ENCODE measurements around the gene MYO6.
"Not testable (repeated sequence)": the region's sequence is repeated elsewhere in the genome, so short reads cannot be mapped to it uniquely, and the experiment has no call there.

MYO6 gene

GRCh38 chr6:75893776-75894152 lies 144.7 kb downstream of the MYO6 start:
- no peak for DNase-seq

- no peak for DNase-seq
Observed at GRCh38 chr6:75896526-75896925, 147.5 kb downstream of the MYO6 start.

GRCh38 chr6:75900216-75900615 lies 151.2 kb downstream of the MYO6 start:
- DNase-seq, result not testable (repeated sequence)

- DNase-seq, result peak; percentile 41
Observed at GRCh38 chr6:75905129-75905528, 156.1 kb downstream of the MYO6 start.

GRCh38 chr6:75906871-75907270 lies 157.8 kb downstream of the MYO6 start:
- DNase-seq, result no peak

- no peak for DNase-seq
Observed at GRCh38 chr6:75907444-75907843, 158.4 kb downstream of the MYO6 start.

GRCh38 chr6:75913040-75913439 lies 164.0 kb downstream of the MYO6 start:
- DNase-seq, result no peak

GRCh38 chr6:75922226-75922625 lies 173.2 kb downstream of the MYO6 start:
- DNase-seq, result no peak

- no peak for DNase-seq
Observed at GRCh38 chr6:75926293-75927168, 177.5 kb downstream of the MYO6 start.

GRCh38 chr6:75931011-75931680 lies 182.1 kb downstream of the MYO6 start:
- no peak for DNase-seq

- DNase-seq, result no peak
Observed at GRCh38 chr6:75932067-75932466, 183.0 kb downstream of the MYO6 start.

- DNase-seq, result no peak
Observed at GRCh38 chr6:75933387-75933975, 184.4 kb downstream of the MYO6 start.

GRCh38 chr6:75934643-75935472 lies 185.8 kb downstream of the MYO6 start:
- peak; percentile 73 for DNase-seq

- no peak for DNase-seq
Observed at GRCh38 chr6:75935473-75935793, 186.4 kb downstream of the MYO6 start.

- DNase-seq, result no peak
Observed at GRCh38 chr6:75936682-75937081, 187.6 kb downstream of the MYO6 start.

- DNase-seq, result no peak
Observed at GRCh38 chr6:75937846-75938245, 188.8 kb downstream of the MYO6 start.

- no peak for DNase-seq
Observed at GRCh38 chr6:75940564-75940963, 191.5 kb downstream of the MYO6 start.

GRCh38 chr6:75941509-75941908 lies 192.5 kb downstream of the MYO6 start:
- no peak for DNase-seq

GRCh38 chr6:75943381-75943780 lies 194.3 kb downstream of the MYO6 start:
- no peak for DNase-seq

GRCh38 chr6:75946146-75946831 lies 197.2 kb downstream of the MYO6 start:
- no peak for DNase-seq

GRCh38 chr6:75947935-75948334 lies 198.9 kb downstream of the MYO6 start:
- no peak for DNase-seq

GRCh38 chr6:75952128-75952527 lies 203.1 kb downstream of the MYO6 start:
- no peak for DNase-seq

- DNase-seq, result no peak
Observed at GRCh38 chr6:75963569-75963968, 214.5 kb downstream of the MYO6 start.

All from NCI-H2171 treated with DMSO at 0.1 percent for 48 hours (cell line).